HCT116 (cell line): ENCODE results near the gene ASAP2. TPM values are rescaled to one million over a fixed set of nuclear protein-coding genes. Genes with fewer than 3 reads are reported as not detected.

Source experiments
- ATAC-seq: fragments of 200-7000 bp; cut with Tn5 transposase; 2 replicates; pipeline ENCODE4 v1.9.1; 2020; ENCODE audit warnings: mild to moderate bottlenecking, moderate library complexity
- BruUV-seq: library from RNA; stranded (reverse); fragments of 400-500 nt; replicated peaks from 2 replicates; lab custom pipeline; 2021; lab: Mats Ljungman, UMichigan
- CTCF ChIA-PET: fragments of 300-600 bp; sonication (Branson Sonifier 250); formaldehyde crosslinking; loops from one replicate; lab custom pipeline; 2021; ENCODE audit warnings: antibody characterized with exemption; lab: Charles Lee
- POLR2A ChIA-PET: fragments of 300-600, 350-600 bp; sonication (Branson Sonifier 250); formaldehyde crosslinking; loops from one replicate; lab custom pipeline; 2021; ENCODE audit warnings: antibody characterized with exemption; lab: Charles Lee
- RAD21 ChIA-PET, 2 experiments: fragments of 300-600 bp; sonication (Branson Sonifier 250); formaldehyde crosslinking; loops; one replicate each; lab custom pipeline; 2023; ENCODE audit warnings: low total read pairs in 2 of 2; ENCODE audit not compliant: uncharacterized antibody in 2 of 2, unreplicated experiment in 2 of 2, low non-redundant PET in 1 of 2; lab: Charles Lee
- DNase-seq: peaks from one replicate; pipeline ENCODE4 v3.0.0-alpha.2; 2010; ENCODE audit warnings: low read depth, low spot score
- H2AFZ ChIP-seq: fragments of 200-600 bp; shearing (Covaris generic), sonication (generic); 2 replicates; pipeline ENCODE4 v1.6.1; 2017; ENCODE audit warnings: low read depth, mixed run types, mixed read lengths, antibody characterized with exemption, low read length; ENCODE audit not compliant: poor library complexity, severe bottlenecking
- H3K27ac ChIP-seq: 2 replicates; pipeline ENCODE4 v1.5.1; 2012; ENCODE audit warnings: low read depth, low read length
- H3K27me3 ChIP-seq: fragments of 200-600 bp; sonication (generic); 2 replicates; pipeline ENCODE4 v1.6.1; 2016; ENCODE audit warnings: mixed run types, low read length, mixed read lengths; ENCODE audit not compliant: insufficient read depth
- H3K36me3 ChIP-seq, 2 experiments: fragments of 200-500 bp in 1 of 2; fragments of 200-600 bp in 1 of 2; sonication (Bioruptor generic) in 1 of 2; sonication (generic) in 1 of 2; 2 replicates each; pipeline versions ENCODE4 v1.5.1 to v1.6.1; 2014 to 2016; ENCODE audit warnings: low read length in 2 of 2, inconsistent platforms in 1 of 2, mixed read lengths in 1 of 2, mixed run types in 1 of 2; ENCODE audit not compliant: insufficient read depth in 2 of 2, control insufficient read depth in 1 of 2
- H3K4me1 ChIP-seq, 2 experiments: fragments of 200-600 bp in 1 of 2; sonication (generic) in 1 of 2; 2 replicates each; pipeline versions ENCODE4 v1.5.1 to v1.6.1; 2012 to 2017; ENCODE audit warnings: low read length in 2 of 2, inconsistent platforms in 1 of 2, mild to moderate bottlenecking in 1 of 2, mixed read lengths in 1 of 2, mixed run types in 1 of 2, moderate library complexity in 1 of 2; ENCODE audit not compliant: insufficient read depth in 2 of 2, control insufficient read depth in 1 of 2
- H3K4me2 ChIP-seq: fragments of 200-600 bp; sonication (generic); 2 replicates; pipeline ENCODE4 v1.6.1; 2017; ENCODE audit warnings: mixed run types, low read length, mixed read lengths
- H3K4me3 ChIP-seq, 2 experiments: fragments of 200-600 bp in 1 of 2; sonication (generic) in 1 of 2; replicated peaks in 1 of 2; 2 replicates each; pipeline ENCODE4 v1.5.1; 2011 to 2016; ENCODE audit warnings: low read length in 2 of 2, control low read depth in 1 of 2, low read depth in 1 of 2, mild to moderate bottlenecking in 1 of 2, mixed read lengths in 1 of 2, mixed run types in 1 of 2
- H3K79me2 ChIP-seq: fragments of 200-600 bp; sonication (generic); 2 replicates; pipeline ENCODE4 v1.6.1; 2017; ENCODE audit warnings: mild to moderate bottlenecking, mixed run types, low read length, moderate library complexity, mixed read lengths; ENCODE audit not compliant: insufficient read depth
- H3K9ac ChIP-seq: fragments of 200-600 bp; sonication (generic); 2 replicates; pipeline ENCODE4 v1.6.1; 2016; ENCODE audit warnings: low read length, mixed read lengths
- H3K9me2 ChIP-seq: fragments of 200-600 bp; sonication (generic), shearing (Covaris generic); 2 replicates; pipeline ENCODE4 v1.6.1; 2017; ENCODE audit warnings: mixed run types, mild to moderate bottlenecking, moderate library complexity; ENCODE audit not compliant: insufficient read depth
- H3K9me3 ChIP-seq, 2 experiments: fragments of 200-500 bp in 1 of 2; fragments of 200-600 bp in 1 of 2; sonication (Bioruptor generic) in 1 of 2; sonication (generic) in 1 of 2; 2 replicates each; pipeline ENCODE4 v1.6.1; 2014 to 2017; ENCODE audit warnings: low read length in 2 of 2, mixed read lengths in 2 of 2, inconsistent platforms in 1 of 2, low read depth in 1 of 2, mild to moderate bottlenecking in 1 of 2, mixed run types in 1 of 2, moderate library complexity in 1 of 2; ENCODE audit not compliant: control insufficient read depth in 1 of 2, insufficient read depth in 1 of 2
- H4K20me1 ChIP-seq: fragments of 200-600 bp; sonication (generic), shearing (Covaris generic); 2 replicates; pipeline ENCODE4 v1.6.1; 2017; ENCODE audit warnings: mixed run types, mild to moderate bottlenecking, moderate library complexity; ENCODE audit not compliant: insufficient read depth
- ELF1 ChIP-seq: IDR thresholded peaks from 2 replicates; pipeline ENCODE4 v1.6.1; 2012; ENCODE audit warnings: low read depth, borderline replicate concordance
- EZH2 ChIP-seq: fragments of 200-600 bp; sonication (generic); IDR thresholded peaks from 2 replicates; pipeline ENCODE4 v1.6.1; 2017; ENCODE audit warnings: antibody characterized with exemption, mixed run types
- FOSL1 ChIP-seq: IDR thresholded peaks from 2 replicates; pipeline ENCODE4 v1.6.1; 2012; ENCODE audit warnings: low read depth
- JUND ChIP-seq: IDR thresholded peaks from 2 replicates; pipeline ENCODE4 v1.6.1; 2012
- POLR2AphosphoS5 ChIP-seq: IDR thresholded peaks from 2 replicates; pipeline ENCODE4 v1.6.1; 2011; ENCODE audit warnings: mild to moderate bottlenecking, low read depth, low read length, moderate library complexity
- SIN3A ChIP-seq: IDR thresholded peaks from 2 replicates; pipeline ENCODE4 v1.6.1; 2012; ENCODE audit warnings: low read depth
- SP1 ChIP-seq: IDR thresholded peaks from 2 replicates; pipeline ENCODE4 v1.6.1; 2012; ENCODE audit warnings: low read depth
- SRF ChIP-seq: IDR thresholded peaks from 2 replicates; pipeline ENCODE4 v1.6.1; 2012; ENCODE audit warnings: low read depth
- TCF7L2 ChIP-seq: IDR thresholded peaks from 2 replicates; pipeline ENCODE4 v1.7.0; 2011; ENCODE audit warnings: borderline replicate concordance, inconsistent platforms; ENCODE audit not compliant: insufficient read depth, insufficient read length; ENCODE audit errors: extremely low read depth
- YY1 ChIP-seq: IDR thresholded peaks from 2 replicates; pipeline ENCODE4 v1.6.1; 2011; ENCODE audit warnings: low read length, low read depth, moderate library complexity, mild to moderate bottlenecking; ENCODE audit not compliant: insufficient replicate concordance; ENCODE audit errors: extremely low read depth
- ZFX ChIP-seq: fragments of 450-650 bp; IDR thresholded peaks from 2 replicates; pipeline ENCODE4 v1.6.1; 2017
- ZNF274 ChIP-seq: fragments of 200-500 bp; sonication (Bioruptor generic); IDR thresholded peaks from 2 replicates; pipeline ENCODE4 v1.6.1; 2014; ENCODE audit warnings: mild to moderate bottlenecking, low read depth, low read length, inconsistent platforms
- intact Hi-C: fragments of 100-400 bp; cut with micrococcal nuclease; formaldehyde crosslinking; loops from 2 replicates; pipeline ENCODE4 v1.10.0; 2022
- total RNA-seq: library from RNA; stranded (reverse); gene quantifications from one replicate; pipeline ENCODE4 v1.2.1, GENCODE V29; 2021; ENCODE audit not compliant: unreplicated experiment
- TF ChIP-seq, protein P1 (sequence below): IDR thresholded peaks from 2 replicates; pipeline ENCODE4 v1.6.1; 2012
- TF ChIP-seq, protein P2 (sequence below), 3 experiments: fragments of 200-600 bp in 1 of 3; sonication (generic) in 1 of 3; IDR thresholded peaks in 2 of 3; conservative IDR thresholded peaks in 1 of 3; 2 replicates each; pipeline ENCODE4 v1.5.1; 2012 to 2017; ENCODE audit warnings: low read depth in 2 of 3, low read length in 2 of 3, antibody characterized with exemption in 1 of 3, borderline replicate concordance in 1 of 3, control low read depth in 1 of 3, mild to moderate bottlenecking in 1 of 3, mixed read lengths in 1 of 3, mixed run types in 1 of 3, moderate library complexity in 1 of 3; ENCODE audit not compliant: insufficient read depth in 1 of 3
- TF ChIP-seq, protein P3 (sequence below): IDR thresholded peaks from 2 replicates; pipeline ENCODE4 v1.6.1; 2011; ENCODE audit warnings: mild to moderate bottlenecking, low read length, moderate library complexity; ENCODE audit not compliant: insufficient replicate concordance; ENCODE audit errors: extremely low read depth

Gene ASAP2
- total RNA-seq, 1 experiment from 2014 or later, result 16.5 TPM

DNA sequence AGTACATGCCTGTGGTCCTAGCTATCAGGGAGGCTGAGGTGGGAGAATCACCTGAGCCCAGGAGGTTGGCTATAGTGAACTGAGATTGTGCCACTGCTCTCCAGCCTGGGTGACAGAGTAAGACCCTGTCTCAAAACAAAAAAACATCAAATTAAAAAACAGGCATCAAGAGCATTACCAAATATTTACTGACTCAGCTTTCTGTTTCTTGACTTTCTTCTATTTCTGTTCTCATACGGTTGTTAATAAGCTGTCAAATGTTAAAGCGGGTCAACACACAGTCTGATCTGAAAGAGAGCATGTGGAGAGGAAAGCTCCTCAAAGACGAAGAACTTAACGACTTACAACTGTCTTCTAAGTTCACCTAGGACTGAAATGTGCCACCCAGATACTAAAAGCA is 157.8 kb downstream of the ASAP2 start:
- no peak for ATAC-seq
- Histone ChIP-seq H2AFZ (no peak overlapping the region), H3K4me1 (no peaks in the 10 kb centered on the region; a peak in 1 of 4 replicates), H3K27me3 (no peaks in the 10 kb centered on the region), H3K4me2 (no peak overlapping the region), H3K9me2 (no peaks in the 10 kb centered on the region), H3K36me3 (peaks cover under 1 to 4% of the 10 kb centered on the region in 2 experiments; a peak in 1 of 4 replicates), H3K4me3 (no peak overlapping the region), H3K9me3 (no peaks in the 10 kb centered on the region)
- ChIA-PET POLR2A (no interaction called here), CTCF (no interaction called here)
- no peak for DNase-seq
- intact Hi-C loops, result no loop called here
- no peak for TF ChIP-seq ZFX
- TF ChIP-seq, protein P1, sequence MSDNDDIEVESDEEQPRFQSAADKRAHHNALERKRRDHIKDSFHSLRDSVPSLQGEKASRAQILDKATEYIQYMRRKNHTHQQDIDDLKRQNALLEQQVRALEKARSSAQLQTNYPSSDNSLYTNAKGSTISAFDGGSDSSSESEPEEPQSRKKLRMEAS, result no peak
- no peak for TF ChIP-seq EZH2
- TF ChIP-seq, all 23 proteins: peak for 0
- RAD21 ChIA-PET, result no interaction called here
- no TSS peak for BruUV-seq
- no peak overlapping the region for H3K9ac ChIP-seq
- H4K20me1 ChIP-seq, result no peaks in the 10 kb centered on the region
- no peaks in the 10 kb centered on the region for H3K79me2 ChIP-seq
- no peak overlapping the region for H3K27ac ChIP-seq

DNA sequence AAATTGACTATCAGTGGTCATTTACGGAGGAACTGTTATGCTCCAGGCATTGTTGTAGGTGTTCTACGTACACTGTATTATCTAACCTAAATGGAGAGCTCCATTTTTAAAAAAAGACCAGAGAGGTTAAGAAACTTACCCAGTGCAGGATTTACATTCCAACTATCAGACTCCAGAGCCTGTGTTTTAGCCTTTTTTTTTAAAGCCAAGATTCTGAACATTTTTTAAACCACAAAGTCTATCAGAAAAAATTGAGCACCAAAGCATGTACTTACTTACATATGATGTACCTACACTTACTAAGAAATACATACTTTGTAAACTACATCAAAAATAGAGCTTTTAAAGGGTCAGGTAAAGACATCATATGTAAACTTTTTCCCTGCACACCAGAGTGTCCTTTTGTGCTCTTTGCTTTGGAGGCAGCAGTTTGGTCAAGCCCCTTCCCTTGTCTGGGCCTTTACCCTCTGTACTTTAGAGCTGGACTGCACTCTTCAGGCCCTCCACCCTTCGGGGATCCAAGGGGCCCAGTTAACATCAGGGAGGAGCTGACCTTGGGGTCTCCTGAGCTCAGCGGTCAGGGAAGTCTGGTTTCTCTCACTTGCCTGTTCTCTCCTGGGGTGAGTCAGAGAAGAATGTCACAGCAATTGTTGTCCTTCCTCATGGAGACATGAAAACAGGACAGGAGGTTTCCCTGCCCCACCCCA is 158.3 kb downstream of the ASAP2 start:
- no peaks in the 10 kb centered on the region for H3K9me2 ChIP-seq
- TF ChIP-seq SP1 (no peak), ELF1 (no peak), FOSL1 (no peak), POLR2AphosphoS5 (no peak), SIN3A (no peak), JUND (no peak), TCF7L2 (no peak), ZFX (no peak), YY1 (no peak), SRF (no peak), ZNF274 (no peak)
- TF ChIP-seq, protein P2, sequence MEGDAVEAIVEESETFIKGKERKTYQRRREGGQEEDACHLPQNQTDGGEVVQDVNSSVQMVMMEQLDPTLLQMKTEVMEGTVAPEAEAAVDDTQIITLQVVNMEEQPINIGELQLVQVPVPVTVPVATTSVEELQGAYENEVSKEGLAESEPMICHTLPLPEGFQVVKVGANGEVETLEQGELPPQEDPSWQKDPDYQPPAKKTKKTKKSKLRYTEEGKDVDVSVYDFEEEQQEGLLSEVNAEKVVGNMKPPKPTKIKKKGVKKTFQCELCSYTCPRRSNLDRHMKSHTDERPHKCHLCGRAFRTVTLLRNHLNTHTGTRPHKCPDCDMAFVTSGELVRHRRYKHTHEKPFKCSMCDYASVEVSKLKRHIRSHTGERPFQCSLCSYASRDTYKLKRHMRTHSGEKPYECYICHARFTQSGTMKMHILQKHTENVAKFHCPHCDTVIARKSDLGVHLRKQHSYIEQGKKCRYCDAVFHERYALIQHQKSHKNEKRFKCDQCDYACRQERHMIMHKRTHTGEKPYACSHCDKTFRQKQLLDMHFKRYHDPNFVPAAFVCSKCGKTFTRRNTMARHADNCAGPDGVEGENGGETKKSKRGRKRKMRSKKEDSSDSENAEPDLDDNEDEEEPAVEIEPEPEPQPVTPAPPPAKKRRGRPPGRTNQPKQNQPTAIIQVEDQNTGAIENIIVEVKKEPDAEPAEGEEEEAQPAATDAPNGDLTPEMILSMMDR (IDR thresholded peaks at IDR 0.05 in 2 of 3, conservative IDR thresholded peaks at IDR 0.05 in 1 of 3; ENCODE audit: borderline replicate concordance in 1 of 3, insufficient read depth in 1 of 3, low read depth in 2 of 3, low read length in 2 of 3), result no peak
- TF ChIP-seq, protein P3, sequence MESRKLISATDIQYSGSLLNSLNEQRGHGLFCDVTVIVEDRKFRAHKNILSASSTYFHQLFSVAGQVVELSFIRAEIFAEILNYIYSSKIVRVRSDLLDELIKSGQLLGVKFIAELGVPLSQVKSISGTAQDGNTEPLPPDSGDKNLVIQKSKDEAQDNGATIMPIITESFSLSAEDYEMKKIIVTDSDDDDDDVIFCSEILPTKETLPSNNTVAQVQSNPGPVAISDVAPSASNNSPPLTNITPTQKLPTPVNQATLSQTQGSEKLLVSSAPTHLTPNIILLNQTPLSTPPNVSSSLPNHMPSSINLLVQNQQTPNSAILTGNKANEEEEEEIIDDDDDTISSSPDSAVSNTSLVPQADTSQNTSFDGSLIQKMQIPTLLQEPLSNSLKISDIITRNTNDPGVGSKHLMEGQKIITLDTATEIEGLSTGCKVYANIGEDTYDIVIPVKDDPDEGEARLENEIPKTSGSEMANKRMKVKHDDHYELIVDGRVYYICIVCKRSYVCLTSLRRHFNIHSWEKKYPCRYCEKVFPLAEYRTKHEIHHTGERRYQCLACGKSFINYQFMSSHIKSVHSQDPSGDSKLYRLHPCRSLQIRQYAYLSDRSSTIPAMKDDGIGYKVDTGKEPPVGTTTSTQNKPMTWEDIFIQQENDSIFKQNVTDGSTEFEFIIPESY, result no peak
- TF ChIP-seq, all 23 proteins: peak for 0
- Histone ChIP-seq H3K36me3 (no peaks in the 10 kb centered on the region; a peak in 1 of 4 replicates), H3K9me3 (no peaks in the 10 kb centered on the region), H3K9ac (no peak overlapping the region), H3K4me2 (no peak overlapping the region), H3K27ac (no peak overlapping the region), H4K20me1 (no peaks in the 10 kb centered on the region), H3K4me3 (no peak overlapping the region), H3K4me1 (no peaks in the 10 kb centered on the region; a peak in 1 of 4 replicates), H3K27me3 (no peaks in the 10 kb centered on the region), H3K79me2 (no peaks in the 10 kb centered on the region), H2AFZ (no peak overlapping the region)
- ChIA-PET RAD21 (no interaction called here), CTCF (no interaction called here), POLR2A (no interaction called here)
- no TSS peak for BruUV-seq
- intact Hi-C loops, result no loop called here
- ATAC-seq (no peak), DNase-seq (no peak)
